Parathyroid adenoma (tissue), 2 donors: Measurements from ENCODE around the gene TENT5C.

Source experiments
- H2AFZ ChIP-seq: fragments of 300-600 bp; sonication (generic); one replicate; pipeline ENCODE4 v1.7.0; 2017; ENCODE audit warnings: antibody characterized with exemption, mild to moderate bottlenecking
- H3K27ac ChIP-seq: fragments of 300-600 bp; sonication (generic); one replicate; pipeline ENCODE4 v1.7.0; 2017
- H3K27me3 ChIP-seq: fragments of 300-600 bp; sonication (generic); one replicate; pipeline ENCODE4 v1.7.0; 2017; ENCODE audit warnings: low read length; ENCODE audit not compliant: control insufficient read depth, insufficient read depth
- H3K36me3 ChIP-seq: fragments of 300-600 bp; sonication (generic); one replicate; pipeline ENCODE4 v1.7.0; 2017; ENCODE audit warnings: low read length; ENCODE audit not compliant: control insufficient read depth, insufficient read depth
- H3K4me1 ChIP-seq: fragments of 300-600 bp; sonication (generic); one replicate; pipeline ENCODE4 v1.7.0; 2017; ENCODE audit warnings: control low read depth
- H3K4me2 ChIP-seq: fragments of 300-600 bp; sonication (generic); one replicate; pipeline ENCODE4 v1.7.0; 2017; ENCODE audit warnings: low read length
- H3K4me3 ChIP-seq: fragments of 300-600 bp; sonication (generic); one replicate; pipeline ENCODE4 v1.7.0; 2017; ENCODE audit warnings: low read depth, low read length
- H3K79me2 ChIP-seq: fragments of 300-600 bp; sonication (generic); one replicate; pipeline ENCODE4 v1.7.0; 2017; ENCODE audit warnings: control low read depth
- H3K9ac ChIP-seq: fragments of 300-600 bp; sonication (generic); one replicate; pipeline ENCODE4 v1.7.0; 2017; ENCODE audit warnings: mild to moderate bottlenecking
- H3K9me3 ChIP-seq: fragments of 300-600 bp; sonication (generic); one replicate; pipeline ENCODE4 v1.7.0; 2017; ENCODE audit warnings: low read length; ENCODE audit not compliant: control insufficient read depth
- CTCF ChIP-seq: fragments of 300-600 bp; sonication (generic); IDR thresholded peaks from one replicate; pipeline ENCODE4 v1.7.0; 2017; ENCODE audit warnings: antibody characterized with exemption, mild to moderate bottlenecking
- donor health status: primary hyperparathyroidism.

TENT5C gene

GRCh38 chr1:117642963-117643362 is 37.1 kb downstream of the TENT5C start:
- no peak overlapping the region for H2AFZ ChIP-seq
- H3K4me1 ChIP-seq: no peaks in the 10 kb centered on the region
- TF ChIP-seq CTCF: no peak
- H3K9ac ChIP-seq: no peak overlapping the region
- H3K36me3 ChIP-seq: no peaks in the 10 kb centered on the region
- H3K4me2 ChIP-seq: no peak overlapping the region
- H3K79me2 ChIP-seq: no peaks in the 10 kb centered on the region
- H3K27me3 ChIP-seq: no peaks in the 10 kb centered on the region
- H3K27ac ChIP-seq: no peak overlapping the region
- H3K4me3 ChIP-seq: no peak overlapping the region
- H3K9me3 ChIP-seq: no peaks in the 10 kb centered on the region

- no peak overlapping the region for H3K4me2 ChIP-seq
- H3K4me1 ChIP-seq: no peaks in the 10 kb centered on the region
- H3K9me3 ChIP-seq: no peaks in the 10 kb centered on the region
- no peak overlapping the region for H2AFZ ChIP-seq
- H3K27me3 ChIP-seq: no peaks in the 10 kb centered on the region
- no peak overlapping the region for H3K4me3 ChIP-seq
- no peaks in the 10 kb centered on the region for H3K36me3 ChIP-seq
- H3K9ac ChIP-seq: no peak overlapping the region
- H3K27ac ChIP-seq: no peak overlapping the region
- TF ChIP-seq CTCF: no peak
- no peaks in the 10 kb centered on the region for H3K79me2 ChIP-seq
These were observed 37.8 kb downstream of the TENT5C start for GRCh38 chr1:117643601-117644000.

GRCh38 chr1:117644696-117645311 is 39.0 kb downstream of the TENT5C start:
- Histone ChIP-seq H3K4me2 (no peak overlapping the region), H3K36me3 (no peaks in the 10 kb centered on the region), H3K27me3 (no peaks in the 10 kb centered on the region), H3K9me3 (no peaks in the 10 kb centered on the region), H2AFZ (no peak overlapping the region), H3K27ac (no peak overlapping the region), H3K4me3 (no peak overlapping the region), H3K9ac (no peak overlapping the region), H3K4me1 (no peaks in the 10 kb centered on the region), H3K79me2 (no peaks in the 10 kb centered on the region)
- no peak for TF ChIP-seq CTCF

GRCh38 chr1:117645343-117645742 is 39.5 kb downstream of the TENT5C start:
- H3K4me2 ChIP-seq: no peak overlapping the region
- no peak overlapping the region for H3K4me3 ChIP-seq
- no peak overlapping the region for H3K9ac ChIP-seq
- no peak overlapping the region for H3K27ac ChIP-seq
- no peaks in the 10 kb centered on the region for H3K27me3 ChIP-seq
- no peaks in the 10 kb centered on the region for H3K79me2 ChIP-seq
- no peaks in the 10 kb centered on the region for H3K36me3 ChIP-seq
- no peak overlapping the region for H2AFZ ChIP-seq
- H3K9me3 ChIP-seq: no peaks in the 10 kb centered on the region
- TF ChIP-seq CTCF: no peak
- no peaks in the 10 kb centered on the region for H3K4me1 ChIP-seq
